Stimulated activated CD4-positive, alpha-beta T cell treated with anti-CD3 and anti-CD28 coated beads, Interleukin-1b, Interleukin-23, amount 100 ng/mL, for 48 hours (primary cell): ENCODE data around the gene MGAT3.
A peak's percentile ranks its signal among the peaks of the same experiment; 100 is the strongest.

Experiments used
- DNase-seq: peaks from one replicate; pipeline ENCODE4 v3.0.0-alpha.2; 2020

The MGAT3 gene

DNA sequence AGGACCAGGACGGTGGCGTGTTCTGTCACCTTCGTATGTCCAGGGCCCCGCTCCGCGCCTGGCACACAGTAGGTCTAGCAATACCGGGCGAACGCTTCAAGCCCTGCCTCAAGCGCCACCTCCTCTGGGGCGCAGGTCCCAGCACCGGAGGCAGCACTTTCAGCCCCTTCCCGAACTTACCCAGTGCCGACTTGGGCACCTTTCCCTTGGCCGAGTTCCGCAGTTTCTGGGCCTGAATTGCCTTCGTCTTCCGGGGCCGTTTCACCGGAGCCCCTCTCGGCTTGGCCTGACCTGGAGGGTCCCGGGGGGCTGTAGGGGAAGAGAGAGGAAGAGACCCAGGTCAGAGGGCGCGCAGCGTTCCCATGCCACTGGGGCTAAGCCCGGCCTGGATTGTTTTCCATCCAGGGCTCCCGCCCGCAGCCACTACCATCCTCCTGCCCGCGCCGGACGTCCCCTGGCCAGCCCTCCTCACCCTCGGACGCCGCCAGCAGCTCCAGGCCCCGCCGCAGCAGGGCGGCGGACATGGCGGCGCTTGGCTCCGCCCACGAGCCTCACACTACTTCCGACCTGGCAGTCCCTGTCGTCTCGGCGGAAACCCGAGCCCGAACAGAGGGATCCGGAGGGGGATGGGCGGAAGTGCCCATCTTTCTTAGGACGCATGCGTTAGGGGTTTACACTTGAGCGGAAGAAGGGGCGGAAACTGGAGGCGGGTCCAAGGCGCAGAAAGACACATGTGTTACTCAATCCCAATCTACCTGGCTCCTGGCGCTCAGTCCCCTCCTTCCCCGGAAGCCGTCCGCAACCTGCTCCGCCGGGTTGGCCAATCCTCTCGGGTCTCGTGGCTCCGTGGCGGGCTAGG, 75.6 kb downstream of the MGAT3 start, which contains the start of gene RPS19BP1:
Gene RPS19BP1, minus strand, starts transcription at position 534 of the 859 bp plus-strand sequence. Its CDS starts 10 bp downstream, at position 524.
- DNase-seq = peak; percentile 99

DNA sequence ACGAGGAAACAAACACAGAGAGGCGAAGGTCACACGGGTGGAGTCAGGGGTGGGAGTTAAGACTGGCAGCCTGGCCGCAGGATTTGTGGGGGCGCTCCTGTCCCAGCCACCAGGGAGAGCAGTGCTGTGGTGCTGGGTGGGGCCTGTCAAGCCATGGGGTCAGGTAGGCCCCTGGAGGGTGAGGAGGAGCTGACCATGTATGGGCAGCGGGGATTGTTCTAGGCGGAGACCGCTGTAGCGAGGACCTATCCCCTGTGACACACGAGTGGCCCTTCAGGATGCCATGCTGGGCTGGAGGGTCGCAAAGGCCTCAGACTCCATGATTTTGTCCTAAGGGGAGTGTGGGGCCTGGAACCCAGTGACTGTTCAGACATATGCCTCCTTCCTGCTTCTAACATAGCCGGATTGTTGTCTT, 77.3 kb downstream of the MGAT3 start:
- no peak for DNase-seq

DNA sequence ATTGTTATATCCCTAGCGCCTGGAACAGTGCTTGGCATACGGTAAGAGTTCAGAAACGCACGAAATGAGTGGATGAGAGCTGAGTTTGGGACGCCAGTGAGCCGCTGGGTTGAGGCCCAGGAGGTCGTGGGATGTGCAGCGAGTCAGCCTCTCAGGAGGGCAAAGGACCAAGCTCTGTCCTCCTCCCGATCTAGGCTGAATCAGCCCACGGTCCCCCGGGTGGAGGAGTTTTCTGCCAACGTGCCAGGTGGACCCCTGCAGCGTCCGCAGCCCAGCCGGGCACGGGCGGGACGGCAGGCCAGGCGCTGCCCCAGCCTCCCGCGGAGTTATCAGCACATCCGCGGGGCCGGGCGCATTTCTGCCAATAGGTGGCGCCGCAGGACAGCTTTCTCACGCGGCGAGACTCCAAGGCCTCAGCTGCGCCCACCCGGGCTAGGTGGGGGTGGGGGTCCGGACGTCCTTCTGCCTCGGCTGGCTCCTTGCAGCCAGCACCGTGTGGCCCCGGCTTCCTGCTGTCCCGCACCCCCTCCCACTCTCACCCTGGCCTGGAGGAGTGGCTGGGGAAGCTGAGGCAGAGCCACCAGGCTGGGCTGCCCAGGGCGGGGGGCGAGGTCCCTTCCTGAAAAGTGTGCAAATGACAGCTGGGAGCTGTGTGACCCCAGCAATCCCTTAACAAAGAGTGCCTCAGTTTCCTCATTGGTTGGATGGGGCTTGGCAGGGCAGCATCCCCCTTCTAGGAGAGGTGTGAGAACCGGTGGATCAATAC, 78.0 kb downstream of the MGAT3 start:
- peak; percentile 78 for DNase-seq

DNA sequence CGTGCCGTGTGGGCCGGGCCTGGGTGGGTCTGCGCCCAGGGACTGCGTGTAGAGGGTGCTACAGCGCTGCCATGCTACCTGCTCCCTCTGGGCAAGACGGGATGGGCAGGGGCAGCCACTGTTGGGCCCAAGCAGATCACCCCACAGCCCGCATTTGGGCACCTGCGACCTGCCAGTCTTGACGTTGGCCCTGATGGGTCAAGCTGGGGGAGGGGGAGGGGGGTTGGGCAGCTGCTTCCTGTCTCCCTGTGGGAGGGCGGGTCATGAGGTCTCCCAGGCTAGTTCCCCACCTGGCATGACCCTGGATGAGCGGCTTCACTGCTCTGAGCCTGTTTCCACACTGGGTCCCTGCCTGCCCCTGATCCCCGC, 78.5 kb downstream of the MGAT3 start:
- DNase-seq = no peak

DNA sequence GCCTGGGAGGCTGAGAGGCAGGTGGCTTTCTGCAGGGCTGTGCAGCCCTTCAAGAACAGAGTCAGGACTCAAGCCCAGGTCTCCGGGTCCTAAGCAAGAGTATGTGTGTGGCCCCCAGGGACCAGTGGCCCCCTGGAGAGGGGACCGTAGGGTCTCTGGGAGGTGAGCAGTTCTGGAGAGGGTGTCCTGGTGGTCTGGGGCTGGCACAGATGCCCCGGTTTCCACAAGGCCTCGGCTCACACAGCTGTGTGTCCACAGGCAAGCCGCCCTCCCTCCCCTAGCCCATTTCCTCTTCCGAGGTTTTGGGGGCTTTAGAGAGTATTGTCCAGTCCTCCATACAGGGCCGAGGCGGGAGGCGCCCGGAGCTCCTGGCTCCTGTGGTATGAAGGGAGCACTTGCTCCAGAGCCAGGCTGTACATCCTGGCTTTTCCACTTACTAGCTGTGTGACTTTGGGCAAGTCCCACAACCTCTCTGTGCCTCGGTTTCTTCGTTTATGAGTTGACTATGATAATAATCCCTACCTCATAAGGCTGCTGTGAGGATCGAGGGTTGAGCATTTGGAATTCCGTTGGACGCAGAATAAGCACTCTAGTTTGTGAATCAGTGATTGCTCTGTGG, 79.1 kb downstream of the MGAT3 start:
- DNase-seq = no peak

DNA sequence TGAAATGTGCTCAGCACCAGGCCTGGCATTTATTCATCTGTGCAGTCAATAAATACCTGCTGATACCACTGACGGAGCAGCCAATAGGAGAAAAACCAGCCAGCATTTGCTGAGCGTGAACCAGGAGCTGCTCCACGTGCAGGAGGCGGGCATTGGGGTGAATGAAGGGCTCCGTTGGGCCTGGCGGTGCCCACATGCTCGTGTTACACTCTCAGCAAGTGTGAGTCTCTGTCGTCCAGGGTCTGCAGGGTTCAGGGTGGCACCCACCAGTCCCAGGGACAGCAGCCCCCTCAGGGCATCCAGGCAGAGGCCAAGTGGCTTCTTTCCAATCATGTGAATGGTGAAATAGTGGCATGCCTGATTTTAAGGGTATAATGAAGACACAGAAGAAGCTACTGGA, 79.9 kb downstream of the MGAT3 start:
- DNase-seq = no peak

DNA sequence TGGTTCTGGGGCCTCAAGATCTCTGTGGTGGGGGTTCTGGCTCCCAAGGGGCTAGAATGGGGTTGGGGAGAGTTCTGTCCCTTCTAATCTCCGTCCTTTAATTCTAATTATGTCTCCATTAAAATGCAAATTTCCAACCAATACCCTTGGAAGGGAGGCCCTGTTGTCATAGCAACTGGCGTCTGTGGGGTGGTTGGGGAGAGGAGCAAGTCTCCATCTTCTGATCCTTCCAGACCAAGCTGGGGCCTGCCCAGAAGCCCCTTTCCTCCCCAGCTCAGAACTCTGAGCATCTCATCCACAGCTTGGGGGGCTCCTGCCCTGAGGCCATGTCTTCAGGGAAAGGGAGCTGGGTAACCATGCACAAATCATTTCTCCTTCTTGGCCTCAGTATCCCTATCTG, 81.2 kb downstream of the MGAT3 start:
- no peak for DNase-seq
